ENCODE measurements around the gene OR1M1.
A peak's percentile ranks its signal among the peaks of the same experiment; 100 is the strongest.

Gene OR1M1

DNA sequence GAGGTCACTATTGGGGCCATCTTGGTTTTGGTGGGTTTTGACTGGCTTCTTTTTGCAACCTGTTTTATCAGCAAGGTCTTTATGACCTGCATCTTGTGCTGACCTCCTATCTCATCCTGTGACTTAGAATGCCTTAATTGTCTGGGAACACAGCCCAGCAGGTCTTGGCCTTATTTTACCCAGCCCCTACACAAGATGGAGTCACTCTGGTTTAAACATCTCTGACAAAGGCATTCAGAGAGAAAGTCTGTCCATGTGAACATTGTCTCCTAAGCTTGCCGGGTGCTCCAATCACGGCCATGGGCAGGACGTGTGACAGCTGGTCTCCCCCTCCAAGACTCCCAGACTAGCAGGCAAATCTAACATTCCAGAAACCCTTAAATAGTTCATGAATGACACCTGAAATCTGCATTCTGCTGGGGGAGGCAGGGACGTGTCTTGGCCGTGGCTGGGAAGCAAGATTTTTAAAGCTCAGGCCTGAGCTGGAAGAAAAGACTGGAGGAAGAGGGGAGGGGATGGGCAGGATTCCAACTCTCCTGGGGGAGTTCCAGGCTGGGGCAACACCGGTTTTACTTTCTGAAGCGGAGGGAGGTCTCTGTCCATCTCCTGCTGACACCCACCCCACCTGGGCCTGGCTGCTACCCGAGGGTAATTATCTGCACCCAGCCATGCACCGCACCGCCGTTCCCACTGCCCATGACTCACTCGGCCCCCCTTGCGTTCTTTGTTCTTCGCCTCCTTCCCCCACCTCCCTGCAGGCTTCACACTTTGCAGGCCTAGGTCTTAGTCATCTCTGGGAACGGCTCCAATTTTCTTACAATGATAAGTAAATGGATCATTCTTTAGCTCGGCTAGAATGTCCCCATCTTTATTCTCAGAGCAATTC, 11.6 kb upstream of the OR1M1 start:
- FAIRE-seq = no peak

DNA sequence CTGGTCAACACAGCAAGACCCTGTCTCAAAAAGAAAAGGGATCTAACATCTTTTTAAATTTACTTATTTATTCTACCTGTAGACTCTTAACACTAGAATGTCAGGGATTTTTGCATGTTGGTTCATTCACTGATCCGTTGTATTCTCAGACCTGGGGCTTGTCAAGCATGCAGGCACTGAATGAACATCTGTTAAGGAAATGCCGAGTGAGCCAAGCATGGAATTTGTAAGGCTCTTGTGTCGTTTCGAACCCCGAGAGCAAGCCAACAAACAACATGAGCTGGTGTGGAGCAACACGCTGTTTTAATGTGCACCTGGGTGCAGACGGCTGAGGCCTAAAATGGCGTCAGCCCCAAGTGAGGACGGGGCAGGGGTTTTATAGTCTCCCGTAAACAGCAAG, 10.0 kb upstream of the OR1M1 start:
- FAIRE-seq = no peak

DNA sequence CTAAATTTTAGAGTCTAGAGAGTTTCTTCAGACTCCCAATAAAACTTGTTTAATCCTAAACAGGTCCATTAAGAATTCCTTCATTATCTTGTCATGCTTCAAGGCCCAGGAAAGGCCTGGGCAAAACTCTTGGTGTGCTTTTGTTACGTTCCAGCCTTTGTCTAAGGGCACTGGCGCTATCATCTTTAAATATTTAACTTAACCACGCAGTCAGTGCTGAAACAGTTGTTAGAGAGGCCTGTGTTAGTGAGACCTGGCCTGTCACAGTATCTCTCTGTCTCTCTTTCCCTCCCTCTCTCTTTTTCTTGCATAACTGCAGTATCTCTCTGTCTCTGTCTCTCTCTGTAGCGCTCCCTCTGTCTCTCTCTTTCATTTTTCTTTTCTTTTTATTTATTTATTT, 8.2 kb upstream of the OR1M1 start:
- no peak for FAIRE-seq

DNA sequence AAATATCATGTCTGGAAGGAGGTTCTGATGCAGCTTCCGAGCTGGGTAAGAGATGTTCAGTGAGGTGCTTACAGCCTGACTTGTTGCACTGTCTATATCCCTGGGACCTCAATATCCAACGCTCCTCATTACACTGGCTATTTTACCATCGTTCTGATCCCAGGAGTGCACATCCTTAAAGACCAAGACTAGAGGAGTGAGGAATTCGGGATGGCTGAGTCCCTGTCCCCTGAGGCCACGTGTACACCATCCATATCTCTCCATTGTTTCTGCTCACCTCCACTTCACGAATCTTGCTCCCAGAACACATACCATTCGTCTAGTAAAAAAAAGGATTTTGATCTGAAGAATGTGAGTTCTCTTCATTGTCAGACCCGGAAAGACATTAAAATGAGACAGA, 20.5 kb downstream of the OR1M1 start, which contains the start of gene OR7G2:
Gene OR7G2 (minus strand): TSS at position 101 of the 400 bp plus-strand sequence. CDS start 4,232 bp downstream, outside the sequence.
- FAIRE-seq = no peak

DNA sequence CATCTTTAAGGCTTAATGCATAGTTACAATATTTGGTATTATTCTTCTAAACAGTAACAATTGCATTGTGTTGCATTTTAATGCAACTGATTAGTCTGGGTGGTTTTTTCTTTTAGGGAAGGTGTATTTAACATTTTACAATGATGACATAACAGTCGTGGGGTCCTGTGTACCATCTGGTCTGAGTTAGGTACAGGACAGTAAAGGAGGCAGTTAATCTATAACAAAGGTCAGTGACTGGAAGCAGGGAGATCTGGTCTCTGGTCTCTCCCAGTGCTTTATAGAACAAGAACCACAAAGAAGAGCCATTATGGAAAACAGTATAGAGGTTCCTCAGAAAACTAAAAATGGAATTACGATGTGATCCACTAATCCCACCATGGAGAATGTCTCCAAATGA, 23.1 kb downstream of the OR1M1 start:
- no peak for FAIRE-seq

DNA sequence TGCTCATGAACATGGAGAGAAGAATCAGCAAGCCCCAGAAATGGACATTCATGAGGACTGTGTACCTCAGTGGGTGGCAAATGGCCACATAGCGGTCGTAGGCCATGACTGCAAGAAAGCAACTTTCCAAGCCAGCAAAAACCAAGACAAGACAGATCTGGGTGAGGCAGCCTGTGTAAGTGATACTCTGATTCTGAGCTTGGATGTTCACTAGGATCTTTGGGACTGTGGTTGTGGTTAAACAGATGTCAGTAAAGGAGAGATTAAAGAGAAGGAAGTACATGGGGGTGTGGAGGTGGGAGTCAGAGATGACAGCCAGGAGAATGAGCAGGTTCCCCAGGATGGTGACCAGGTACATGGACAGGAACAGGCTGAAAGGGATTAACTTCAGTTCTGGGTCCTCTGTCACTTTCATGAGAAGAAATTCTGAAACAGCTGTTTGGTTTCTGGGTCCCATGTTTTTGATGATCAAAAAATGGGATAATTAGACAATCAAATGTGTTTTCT, 28.5 kb downstream of the OR1M1 start, which contains the start of gene OR7G1:
Gene OR7G1 (minus strand): TSS at position 457 of the 507 bp plus-strand sequence. CDS start 0 bp downstream, at position 457.
- no peak for FAIRE-seq

DNA sequence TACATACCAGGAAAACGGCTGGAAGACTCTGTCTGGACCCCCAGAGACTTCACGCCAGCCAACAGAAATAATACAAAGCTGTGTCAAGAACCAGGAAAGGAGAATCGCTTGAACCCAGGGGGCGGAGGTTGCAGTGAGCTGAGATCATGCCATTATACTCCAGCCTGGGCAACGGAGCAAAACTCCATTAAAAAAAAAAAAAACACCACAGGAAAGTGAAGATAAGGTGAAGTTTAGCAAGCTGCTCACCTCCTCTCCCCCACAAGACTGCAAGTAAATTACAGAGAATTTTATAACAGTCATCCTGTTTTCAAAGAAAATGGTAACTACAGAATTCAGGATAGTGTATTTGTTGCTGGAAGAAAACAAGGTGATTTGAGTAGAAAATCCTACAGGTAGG, 29.7 kb downstream of the OR1M1 start:
- FAIRE-seq = no peak

DNA sequence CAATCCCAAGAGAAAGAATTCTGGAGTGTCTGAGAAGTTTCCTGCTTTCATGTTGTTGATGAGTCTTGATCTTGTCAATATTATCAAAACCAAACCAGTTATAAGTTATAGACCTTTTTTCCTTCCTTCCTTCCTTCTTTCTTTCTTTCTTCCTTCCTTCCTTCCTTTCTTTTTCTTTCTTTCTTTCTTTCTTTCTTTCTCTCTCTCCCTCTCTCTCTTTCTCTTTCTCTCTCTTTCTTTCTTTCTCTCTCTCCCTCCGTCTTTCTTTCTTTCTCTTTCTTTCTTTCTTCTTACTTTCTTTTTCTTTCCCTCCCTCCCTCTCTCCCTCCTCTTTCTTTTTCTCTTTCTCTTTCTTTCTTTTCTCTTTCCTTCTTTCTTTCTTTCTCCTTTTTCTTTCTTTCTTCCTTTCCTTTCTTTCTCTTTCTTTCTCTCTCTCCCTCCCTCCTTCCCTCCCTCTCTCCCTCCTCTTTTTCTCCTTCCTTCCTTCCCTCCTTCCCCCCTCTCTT, 40.1 kb downstream of the OR1M1 start, which contains the start of gene OR7G3:
Gene OR7G3 (minus strand): TSS at position 51 of the 506 bp plus-strand sequence. CDS start 0 bp downstream, at position 51.
- FAIRE-seq = no peak

DNA sequence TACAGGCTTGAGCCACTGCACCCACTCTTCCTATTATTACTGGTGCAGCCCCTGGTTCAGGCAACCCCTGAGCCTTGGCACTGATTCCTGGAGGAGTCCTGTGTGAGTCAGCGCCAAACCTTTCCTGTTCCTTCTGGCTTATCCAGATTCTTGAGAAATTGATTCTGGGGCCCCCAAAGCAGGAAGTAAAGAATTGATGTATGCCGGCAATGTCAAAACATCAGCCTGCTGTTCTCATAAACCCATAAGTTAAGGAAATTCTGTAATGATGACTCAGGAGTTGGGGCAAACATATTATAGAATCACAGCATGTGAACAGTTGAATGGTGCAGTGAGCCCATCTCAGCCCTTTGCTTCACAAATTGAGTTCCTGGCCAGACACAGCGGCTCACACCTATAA, 41.3 kb downstream of the OR1M1 start:
- no peak for FAIRE-seq

DNA sequence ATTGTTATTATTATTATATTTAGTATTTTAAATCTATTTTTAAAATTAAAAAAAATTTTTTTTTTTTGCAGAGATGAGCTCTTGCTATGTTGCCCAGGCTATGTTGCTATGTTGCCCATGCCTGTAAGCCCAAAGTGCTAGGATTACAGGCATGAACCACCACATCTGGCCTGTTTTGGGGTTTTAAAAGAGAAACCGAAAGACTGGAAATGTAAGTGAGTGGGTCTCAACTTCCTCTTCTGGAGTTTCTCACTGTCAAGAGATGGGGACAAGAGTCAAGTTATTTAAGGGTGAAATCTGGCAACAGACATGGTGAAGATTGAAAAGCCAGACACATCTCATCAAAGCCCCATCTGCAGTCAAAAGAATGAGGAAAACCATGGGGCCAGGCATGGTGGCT, 44.1 kb downstream of the OR1M1 start:
- no peak for FAIRE-seq

DNA sequence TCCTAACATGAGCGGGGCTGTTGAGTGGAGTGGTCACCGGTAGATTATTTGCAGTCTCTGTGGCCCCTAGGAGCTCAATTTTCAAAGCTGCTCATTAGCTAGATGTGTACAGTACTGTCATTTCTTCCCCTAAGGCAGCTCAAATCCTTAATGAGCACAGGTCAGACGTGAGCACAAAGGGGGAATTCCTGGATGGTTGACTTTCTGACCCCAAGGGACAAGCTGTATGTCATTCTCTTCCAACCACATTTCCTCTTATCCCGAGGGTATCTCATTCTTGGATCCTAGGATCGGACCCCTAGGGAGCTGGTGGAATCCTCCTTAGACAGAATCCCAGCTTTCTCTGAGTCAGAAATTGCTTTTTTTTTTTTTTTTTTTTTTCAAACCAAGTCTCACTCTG, 45.6 kb downstream of the OR1M1 start:
- FAIRE-seq = no peak

DNA sequence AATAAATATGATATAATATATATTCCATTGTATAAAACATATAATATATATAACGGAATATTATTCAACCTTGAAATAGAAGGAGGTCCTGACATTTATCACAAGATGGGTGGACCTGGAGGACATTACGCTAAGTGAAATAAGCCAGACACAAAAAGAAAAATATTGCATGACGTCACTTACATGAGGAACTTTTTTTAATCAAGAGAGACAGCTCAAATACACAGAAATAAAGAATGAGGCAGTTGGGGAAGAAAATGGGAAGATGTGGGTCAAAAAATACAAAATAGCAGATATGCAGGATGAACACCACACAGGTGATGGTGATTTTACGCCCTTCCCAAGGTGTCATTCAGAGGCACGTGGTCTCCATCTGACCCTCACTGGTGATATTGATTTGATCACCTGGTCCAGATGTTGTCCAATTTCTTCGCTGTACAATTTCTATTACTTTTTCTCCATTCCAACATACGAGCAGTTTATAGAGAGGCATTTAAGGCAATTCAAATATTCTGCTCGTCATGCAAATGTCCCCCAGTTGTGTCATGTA, 52.8 kb downstream of the OR1M1 start:
- FAIRE-seq = no peak

DNA sequence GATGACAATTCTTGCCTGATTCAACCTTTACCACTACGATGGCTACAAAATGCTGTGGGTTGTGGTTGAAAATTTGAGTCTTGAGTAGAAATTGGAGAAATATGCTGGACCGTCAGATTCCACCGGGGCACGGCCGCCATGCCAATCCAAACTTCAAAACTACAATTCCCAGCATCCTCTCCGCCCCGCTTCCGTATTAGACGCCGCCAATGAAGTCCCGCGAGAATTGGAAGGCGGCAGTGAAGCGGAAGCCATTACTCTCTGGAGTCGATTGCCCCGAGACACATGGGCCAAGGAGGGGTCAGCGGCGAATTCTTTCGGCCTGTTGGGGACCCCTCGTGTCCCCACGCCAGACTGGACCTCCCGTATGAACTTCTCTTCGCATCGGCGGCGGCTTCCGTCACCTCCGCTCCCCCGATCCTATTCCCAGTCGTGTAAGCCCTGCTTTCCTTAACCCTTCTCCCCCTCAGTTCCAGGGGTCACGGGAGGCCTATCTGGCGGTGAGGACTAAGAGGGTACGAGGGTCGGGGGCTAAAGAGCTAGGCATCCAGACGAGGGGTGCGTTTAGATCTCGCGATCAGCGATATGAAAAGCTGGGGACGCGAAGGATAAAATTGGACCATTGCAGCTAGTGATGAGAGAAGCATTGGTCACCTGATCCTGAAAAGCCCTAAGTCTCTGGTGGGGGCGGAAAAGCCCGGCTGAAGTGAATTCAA, 53.5 kb downstream of the OR1M1 start, which contains the start of gene ZNF317:
Gene ZNF317 (plus strand): TSS at position 239 of the 716 bp plus-strand sequence. CDS start 15,620 bp downstream, outside the sequence.
- FAIRE-seq = peak; percentile 83

DNA sequence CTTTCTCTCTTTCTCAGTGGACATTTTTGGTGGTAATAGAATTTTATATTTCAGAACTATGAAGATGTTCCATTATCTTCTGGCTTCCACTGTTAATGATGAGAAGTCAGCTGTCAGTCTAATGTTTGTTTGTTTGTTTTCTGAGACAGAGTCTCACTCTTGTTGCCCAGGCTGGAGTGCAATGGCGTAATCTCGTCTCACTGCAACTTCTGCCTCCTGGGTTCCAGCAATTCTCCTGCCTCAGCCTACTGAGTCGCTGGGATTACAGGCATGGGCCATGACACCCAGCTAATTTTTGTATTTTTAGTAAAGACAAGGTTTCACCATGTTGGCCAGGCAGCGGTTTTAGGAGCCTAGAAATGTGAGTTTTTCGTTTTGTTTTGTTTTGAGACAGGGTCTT, 58.1 kb downstream of the OR1M1 start:
- no peak for FAIRE-seq

All from TTC549 (cell line).